GM21737 (cell line): ENCODE measurements around the gene PARP3.
"Not testable (repeated sequence)": the region's sequence is repeated elsewhere in the genome, so short reads cannot be mapped to it uniquely, and the experiment has no call there.

Source experiments
- ATAC-seq: cut with Tn5 transposase; IDR thresholded peaks from one replicate; pipeline ENCODE4 v1.9.1; 2021; ENCODE audit warnings: mild to moderate bottlenecking, moderate library complexity; ENCODE audit not compliant: unreplicated experiment

PARP3 gene

GRCh38 chr3:51941798-51942602 is at the start of gene PARP3, which contains the start of gene RRP9:
TSS of gene PARP3 (plus strand) at chr3:51942363. CDS start at chr3:51943356, 993 bp downstream.
TSS of gene RRP9 (minus strand) at chr3:51941904. CDS start at chr3:51941867, 37 bp downstream.
- ATAC-seq = peak; percentile 86

GRCh38 chr3:51894391-51894790 is 47.8 kb upstream of the PARP3 start:
- ATAC-seq = no peak

DNA sequence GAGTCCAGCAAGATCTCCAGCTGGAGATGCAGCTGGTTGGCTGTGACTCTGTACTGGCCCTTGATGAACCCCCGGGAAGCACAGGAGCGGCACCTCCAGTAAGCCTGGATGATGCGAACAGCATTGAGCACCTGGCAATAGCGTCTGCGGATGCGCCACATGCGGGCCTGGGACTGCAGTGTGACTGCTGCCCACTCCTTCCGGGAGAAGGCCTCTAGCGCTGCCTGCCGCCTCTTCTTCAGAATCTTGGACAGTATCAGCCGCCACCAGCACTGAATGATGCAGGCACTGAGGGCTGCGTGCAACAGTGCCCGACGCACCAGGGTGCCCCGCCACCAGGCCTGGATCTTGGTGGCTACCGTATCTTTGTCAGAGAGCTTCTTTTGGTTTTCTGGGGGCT is 47.2 kb upstream of the PARP3 start:
- ATAC-seq = no peak

- ATAC-seq = no peak
Observed at GRCh38 chr3:51896607-51897305, 45.4 kb upstream of the PARP3 start.

DNA sequence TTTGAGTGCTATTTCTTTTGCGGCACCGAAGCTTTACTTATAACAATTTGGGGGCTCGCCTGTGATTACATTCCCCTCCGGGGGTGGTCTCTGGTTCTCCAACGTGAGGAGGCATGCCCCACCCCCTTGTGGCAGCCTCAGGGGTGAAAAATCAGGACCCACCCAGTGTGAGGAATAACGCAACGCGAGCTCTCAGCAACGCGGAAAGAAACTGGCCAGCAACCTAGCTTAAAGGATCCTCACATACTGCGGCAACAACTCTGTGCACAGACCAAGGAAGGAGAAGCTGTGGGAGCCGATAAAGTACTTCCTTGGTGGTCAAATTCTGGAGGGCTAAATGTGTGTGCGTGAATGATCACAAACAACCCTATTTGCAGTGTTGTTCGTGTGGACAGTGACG is 44.8 kb upstream of the PARP3 start:
- ATAC-seq = no peak

- ATAC-seq = not testable (repeated sequence)
Observed at GRCh38 chr3:51900043-51900442, 42.1 kb upstream of the PARP3 start.

DNA sequence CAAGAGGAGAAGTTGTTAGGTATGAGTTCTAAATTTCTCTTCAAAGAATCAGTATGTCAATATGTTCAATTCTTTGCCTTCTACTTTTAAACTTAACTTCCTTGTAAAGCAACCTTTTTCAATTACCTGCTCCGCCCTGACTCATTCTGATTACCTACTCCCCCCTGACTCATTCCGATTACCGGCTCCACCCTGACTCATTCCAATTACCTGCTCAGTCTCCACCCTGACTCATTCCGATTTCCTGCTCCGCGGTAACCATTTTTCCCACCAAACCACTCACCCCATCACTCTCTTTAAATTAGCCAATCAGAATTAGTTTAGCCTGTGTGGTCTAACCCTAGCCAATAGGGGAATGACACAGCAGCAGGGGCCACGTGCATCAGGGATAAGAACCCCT is 39.8 kb upstream of the PARP3 start:
- not testable (repeated sequence) for ATAC-seq

DNA sequence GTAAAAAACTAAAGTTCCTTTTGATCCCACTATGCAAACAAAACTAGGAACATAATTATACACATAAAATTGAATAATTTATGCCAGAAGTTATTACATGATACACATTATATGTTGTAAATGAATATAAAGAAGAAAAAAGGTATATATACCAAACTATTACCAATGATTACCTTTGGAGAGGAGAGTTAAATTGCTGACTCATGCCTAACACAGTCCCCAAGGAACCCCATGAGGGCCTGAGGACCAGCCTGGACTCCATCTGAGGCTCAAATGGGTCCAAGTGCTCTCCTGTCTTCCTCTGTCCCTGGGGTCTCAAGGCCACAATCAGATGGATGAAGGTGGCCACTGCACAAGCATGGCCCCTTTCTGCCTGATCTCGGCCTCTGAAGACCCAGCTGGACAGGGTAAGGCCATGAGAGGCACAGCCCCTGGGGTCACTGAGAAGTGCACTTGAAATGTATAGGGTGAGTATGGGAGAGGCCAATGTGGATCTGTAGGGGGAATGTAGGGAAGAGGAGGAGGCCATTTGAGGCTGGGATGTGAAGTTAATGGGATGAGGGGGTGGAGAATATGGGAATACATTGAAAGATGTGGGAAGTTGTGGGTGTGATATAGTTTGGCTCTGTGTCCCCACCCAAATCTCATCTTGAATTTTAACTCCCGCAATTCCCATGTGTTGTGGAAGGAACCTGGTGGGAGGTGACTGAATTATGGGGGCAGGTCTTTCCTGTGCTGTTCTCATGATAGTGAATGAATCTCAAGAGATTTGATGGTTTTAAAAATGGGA is 37.9 kb upstream of the PARP3 start:
- ATAC-seq = no peak

GRCh38 chr3:51908026-51908425 is 34.1 kb upstream of the PARP3 start:
- no peak for ATAC-seq

DNA sequence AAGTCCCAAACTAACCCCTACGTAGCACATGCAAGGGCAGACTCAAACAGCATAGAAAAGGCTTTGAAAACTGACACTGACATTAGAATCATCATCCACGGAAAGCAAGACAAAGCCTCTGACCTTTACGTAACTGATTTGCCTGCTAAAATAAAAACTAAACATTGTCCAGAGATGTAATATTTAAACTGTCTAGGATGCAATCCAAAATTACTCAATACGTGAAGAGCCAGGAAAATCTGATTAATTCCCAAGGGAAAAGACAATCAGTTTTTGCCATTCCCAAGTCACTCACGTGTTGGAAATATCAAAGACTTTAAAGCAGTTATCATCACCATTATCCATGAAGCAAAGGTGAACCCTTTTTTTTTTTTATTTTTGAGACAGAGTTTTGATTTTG is 25.7 kb upstream of the PARP3 start:
- ATAC-seq = no peak

- no peak for ATAC-seq
Observed at GRCh38 chr3:51921081-51921578, 21.0 kb upstream of the PARP3 start.

DNA sequence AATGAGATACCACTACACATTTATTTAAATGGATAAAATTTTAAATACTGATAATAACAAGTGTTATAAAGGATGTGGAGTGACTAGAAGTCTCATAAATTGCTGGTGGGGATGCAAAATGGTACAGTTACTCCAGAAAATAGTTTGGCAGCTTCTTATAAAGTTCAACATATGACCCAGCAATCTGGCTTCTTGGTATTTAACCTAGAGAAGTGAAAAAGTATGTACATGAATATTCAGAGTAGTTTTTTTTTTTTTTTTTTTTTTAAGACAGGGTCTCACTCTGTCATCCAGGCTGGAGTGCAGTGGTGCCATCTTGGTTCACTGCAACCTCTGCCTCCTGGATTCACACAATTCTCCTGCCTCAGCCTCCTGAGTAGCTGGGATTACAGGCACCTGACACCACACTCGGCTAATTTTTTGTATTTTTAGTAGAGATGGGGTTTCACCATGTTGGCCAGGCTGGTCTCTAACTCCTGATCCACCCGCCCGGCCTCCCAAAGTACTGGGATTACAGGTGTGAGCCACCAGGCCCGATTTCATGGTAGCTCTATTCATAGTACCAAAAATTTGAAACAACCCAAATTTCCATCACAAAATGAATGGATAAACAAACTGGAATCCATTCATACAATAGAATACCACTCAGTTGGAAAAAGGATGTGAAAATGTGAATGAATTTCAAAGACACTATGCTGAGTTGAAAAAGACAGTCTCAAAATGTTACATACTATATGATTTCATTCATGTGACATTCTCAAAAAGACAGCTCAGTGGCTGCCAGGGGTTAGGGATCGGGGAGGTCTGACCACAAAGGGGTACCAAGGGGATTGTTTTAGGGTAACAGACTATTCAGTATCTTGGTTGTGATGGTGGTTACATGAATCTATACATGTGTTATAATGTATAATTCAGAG is 14.8 kb upstream of the PARP3 start:
- ATAC-seq = no peak

DNA sequence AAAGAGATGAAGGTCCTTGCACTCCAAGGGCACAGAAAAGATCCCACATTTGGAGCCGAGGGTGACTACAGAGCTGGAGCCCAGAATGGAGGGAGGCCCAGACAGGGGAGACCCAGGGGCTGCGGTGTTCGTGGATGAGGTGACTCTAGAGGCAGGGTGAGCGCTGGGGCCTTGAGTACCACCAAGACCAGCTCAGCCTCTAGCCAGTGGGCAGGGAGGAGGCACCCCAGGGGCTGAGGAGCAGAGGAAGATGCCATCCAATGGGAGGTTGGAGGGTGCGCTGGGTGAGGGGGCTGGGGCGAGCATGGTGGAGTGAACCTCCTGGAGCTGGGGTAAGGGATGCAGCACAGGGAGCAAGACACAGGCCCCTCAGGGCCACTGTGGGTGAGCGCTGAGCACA is 13.7 kb upstream of the PARP3 start:
- no peak for ATAC-seq

DNA sequence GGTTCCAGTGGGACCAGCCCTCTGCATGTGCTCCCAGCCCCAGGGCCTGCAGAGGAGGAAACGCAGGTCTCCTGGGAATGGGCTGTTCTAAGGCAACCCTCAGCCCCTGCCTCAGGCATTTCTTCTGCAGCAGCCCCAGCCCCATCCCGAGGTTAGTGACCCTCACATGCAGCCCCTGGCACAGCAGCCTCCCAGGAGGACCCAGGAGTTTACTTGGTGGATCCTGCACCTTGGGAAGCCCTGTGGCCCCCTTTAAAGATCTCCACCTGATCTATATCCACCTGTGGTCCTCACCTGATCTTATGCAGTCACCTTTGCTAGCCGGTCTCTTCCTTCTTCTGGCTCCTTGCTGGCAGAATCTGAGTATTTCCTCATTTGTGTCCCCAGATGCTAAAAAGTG is 13.2 kb upstream of the PARP3 start:
- ATAC-seq = not testable (repeated sequence)

- no peak for ATAC-seq
Observed at GRCh38 chr3:51929420-51930003, 12.7 kb upstream of the PARP3 start.

- no peak for ATAC-seq
Observed at GRCh38 chr3:51930439-51930838, 11.7 kb upstream of the PARP3 start.

DNA sequence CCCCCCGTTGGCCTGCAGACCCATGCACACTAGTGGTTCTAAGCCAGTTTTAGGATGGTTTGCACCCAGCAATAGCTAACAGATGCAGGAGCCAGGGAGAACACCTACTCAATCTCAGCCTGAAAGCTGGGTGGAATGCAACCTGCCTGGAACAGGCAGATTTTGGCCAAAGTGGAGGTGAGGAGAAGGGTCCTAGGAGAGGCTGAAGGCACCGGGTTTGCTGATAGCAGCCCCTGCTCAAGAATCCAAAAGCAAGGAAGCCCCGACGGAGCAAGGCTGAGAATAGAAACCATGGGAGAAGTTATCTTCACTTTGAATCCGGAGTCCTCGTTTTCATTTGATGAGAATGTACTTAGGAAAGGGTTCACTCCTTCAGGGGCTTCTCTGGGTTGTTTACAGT is 10.4 kb upstream of the PARP3 start:
- no peak for ATAC-seq

- no peak for ATAC-seq
Observed at GRCh38 chr3:51932471-51933370, 9.4 kb upstream of the PARP3 start.
